B cell (primary cell): Measurements from ENCODE around the gene NFATC1. TPM values are rescaled to one million over a fixed set of nuclear protein-coding genes. Genes with fewer than 3 reads are reported as not detected.

ENCODE experiments used
- ATAC-seq: fragments of 200-7000 bp; cut with Tn5 transposase; one replicate; pipeline ENCODE4 v1.10.0; 2021; ENCODE audit warnings: low read depth, mild to moderate bottlenecking, moderate number of reproducible peaks, moderate library complexity
- CTCF ChIA-PET: fragments of 350-600 bp; sonication (Branson Sonifier 250); formaldehyde crosslinking; loops from one replicate; lab custom pipeline; 2021; ENCODE audit warnings: antibody characterized with exemption, inconsistent platforms; lab: Charles Lee
- POLR2A ChIA-PET: fragments of 350-600 bp; sonication (Branson Sonifier 250); formaldehyde crosslinking; loops from one replicate; lab custom pipeline; 2021; ENCODE audit warnings: antibody characterized with exemption; lab: Charles Lee
- DNase-seq: peaks from one replicate; pipeline ENCODE4 v3.0.0; 2013
- H2AFZ ChIP-seq: 2 replicates; pipeline ENCODE4 v1.6.1; 2012; ENCODE audit warnings: mild to moderate bottlenecking, low read depth, low read length; ENCODE audit not compliant: insufficient read depth, poor library complexity, severe bottlenecking
- H3K27ac ChIP-seq, 2 donors: 1 replicate in 1 of 2; 2 replicates in 1 of 2; pipeline ENCODE4 v1.5.1; 2012 to 2013; ENCODE audit warnings: low read length in 2 of 2, mild to moderate bottlenecking in 2 of 2, moderate library complexity in 1 of 2
- H3K27me3 ChIP-seq, 4 experiments: fragments of 200-600 bp in 1 of 4; sonication (generic) in 1 of 4; replicated peaks in 1 of 4; 1 replicate in 2 of 4; 2 replicates in 2 of 4; pipeline versions ENCODE4 v1.6.1 to v1.7.0; 2013 to 2016; ENCODE audit warnings: low read length in 3 of 4, mild to moderate bottlenecking in 2 of 4, mixed read lengths in 1 of 4, moderate library complexity in 1 of 4; ENCODE audit not compliant: insufficient read depth in 4 of 4, control insufficient read depth in 3 of 4; ENCODE audit errors: control extremely low read depth in 1 of 4
- H3K36me3 ChIP-seq, 2 experiments: replicated peaks in 1 of 2; 1 replicate in 1 of 2; 2 replicates in 1 of 2; pipeline versions ENCODE4 v1.6.1 to v1.7.1; 2013; ENCODE audit warnings: low read length in 1 of 2; ENCODE audit not compliant: insufficient read depth in 2 of 2, control insufficient read depth in 1 of 2; ENCODE audit errors: control extremely low read depth in 1 of 2, extremely low read depth in 1 of 2
- H3K4me1 ChIP-seq, 2 donors: fragments of 200-600 bp in 1 of 2; sonication (generic) in 1 of 2; 1 replicate in 1 of 2; 2 replicates in 1 of 2; pipeline versions ENCODE4 v1.5.1 to v1.6.1; 2013 to 2017; ENCODE audit warnings: low read length in 2 of 2; ENCODE audit not compliant: control insufficient read depth in 2 of 2, insufficient read depth in 2 of 2
- H3K4me2 ChIP-seq: replicated peaks from 2 replicates; pipeline ENCODE3; 2012; ENCODE audit warnings: mild to moderate bottlenecking, low read depth, low read length; ENCODE audit not compliant: poor library complexity, severe bottlenecking
- H3K4me3 ChIP-seq, 5 experiments: fragments of 200-600 bp in 1 of 5; sonication (generic) in 1 of 5; 1 replicate in 3 of 5; 2 replicates in 2 of 5; pipeline versions ENCODE4 v1.5.1 to v1.7.0; 2011 to 2016; ENCODE audit warnings: low read length in 4 of 5, mild to moderate bottlenecking in 4 of 5, low read depth in 2 of 5, control low read depth in 1 of 5, moderate library complexity in 1 of 5; ENCODE audit not compliant: insufficient read depth in 1 of 5; ENCODE audit errors: control extremely low read depth in 1 of 5, extremely low read depth in 1 of 5
- H3K79me2 ChIP-seq: fragments of 200-600 bp; sonication (generic); one replicate; pipeline ENCODE4 v1.6.0; 2016; ENCODE audit warnings: low read length; ENCODE audit not compliant: control insufficient read depth, insufficient read depth
- H3K9ac ChIP-seq: fragments of 200-600 bp; sonication (generic); 2 replicates; pipeline ENCODE4 v1.6.1; 2017; ENCODE audit warnings: mild to moderate bottlenecking, low read length, moderate library complexity
- H3K9me3 ChIP-seq, 3 donors: one replicate each; pipeline versions ENCODE4 v1.6.1 to v1.7.1; 2013; ENCODE audit warnings: low read length in 2 of 3; ENCODE audit not compliant: control insufficient read depth in 2 of 3, insufficient read depth in 1 of 3; ENCODE audit errors: control extremely low read depth in 1 of 3
- H4K20me1 ChIP-seq: 2 replicates; pipeline ENCODE4 v1.6.0; 2012; ENCODE audit warnings: mild to moderate bottlenecking, low read length; ENCODE audit not compliant: insufficient read depth, control insufficient read depth, poor library complexity, severe bottlenecking
- H3K27ac Mint-ChIP-seq: one replicate; pipeline ENCODE4 v1.8.0; 2021; ENCODE audit warnings: mixed read lengths
- H3K27me3 Mint-ChIP-seq: one replicate; pipeline ENCODE4 v1.8.0; 2021; ENCODE audit warnings: mixed read lengths
- H3K4me1 Mint-ChIP-seq: one replicate; pipeline ENCODE4 v1.8.0; 2021; ENCODE audit warnings: mixed read lengths
- H3K4me3 Mint-ChIP-seq: one replicate; pipeline ENCODE4 v1.8.0; 2021; ENCODE audit warnings: mixed read lengths
- H3K9me3 Mint-ChIP-seq: one replicate; pipeline ENCODE4 v1.8.0; 2022; ENCODE audit warnings: mixed read lengths; ENCODE audit not compliant: insufficient read depth
- CTCF ChIP-seq: fragments of 200-600 bp; IDR thresholded peaks from one replicate; pipeline ENCODE4 v1.8.0; 2022; ENCODE audit warnings: antibody characterized with exemption, mild to moderate bottlenecking
- EZH2 ChIP-seq: IDR thresholded peaks from 2 replicates; pipeline ENCODE4 v1.6.1; 2012; ENCODE audit warnings: borderline replicate concordance, low read depth, mild to moderate bottlenecking, moderate library complexity, low read length; ENCODE audit not compliant: insufficient read depth, poor library complexity, severe bottlenecking
- WGBS: methylation state at CpG from one replicate; pipeline ENCODE4 v1.1.5; 2013; ENCODE audit warnings: missing lambda C conversion rate; ENCODE audit not compliant: insufficient coverage; 5-methylcytosine and 5-hydroxymethylcytosine counted together
- intact Hi-C: fragments of 100-400 bp; cut with micrococcal nuclease; formaldehyde crosslinking; loops from one replicate; pipeline ENCODE4 v1.10.0; 2022
- polyA plus RNA-seq: library from polyadenylated mRNA; depleted of rRNA; stranded (reverse); fragments of >200 nt; gene quantifications from 2 replicates; pipeline ENCODE4 v1.2.3, GENCODE V29; 2012
- total RNA-seq, 2 donors: library from RNA; stranded (reverse); fragments of 120-200 nt in 1 of 2; gene quantifications; 1 replicate in 1 of 2; 2 replicates in 1 of 2; pipeline versions ENCODE4 v1.2.3 to v1.2.4, GENCODE V29; 2013 to 2022

The NFATC1 gene
- total and polyA plus RNA-seq, 2 donors (not counting 1 experiment from before 2014, with no cell fraction given), result 32.2 to 108 TPM

- DNase-seq (peak; percentile 33), ATAC-seq (no peak)
- Histone ChIP-seq H2AFZ (no peak overlapping the region), H3K9ac (no peak overlapping the region), H3K9me3 (no peaks in the 10 kb centered on the region), H3K27ac (peak overlapping the region in 1 of 2 donors; percentile 38), H3K79me2 (peaks cover 94% of the 10 kb centered on the region), H3K36me3 (peaks cover 0 to 34% of the 10 kb centered on the region in 2 experiments), H3K4me1 (peaks cover 34 to 48% of the 10 kb centered on the region in 2 donors), H3K27me3 (no peaks in the 10 kb centered on the region), H3K4me3 (no peak overlapping the region), H3K4me2 (peak overlapping the region; percentile 11), H4K20me1 (peaks cover 24% of the 10 kb centered on the region)
- Mint-ChIP-seq H3K9me3 (no peaks in the 10 kb centered on the region), H3K27me3 (no peaks in the 10 kb centered on the region), H3K4me1 (peaks cover 63% of the 10 kb centered on the region), H3K27ac (peak overlapping the region; percentile 81), H3K4me3 (peak overlapping the region; percentile 45)
- intact Hi-C loops, result no loop called here
- ChIA-PET POLR2A (no interaction called here), CTCF (no interaction called here)
- WGBS, result 35% methylated on average over 11 of the region's 13 CpGs
- TF ChIP-seq EZH2 (no peak), CTCF (no peak)
These were observed 121.6 kb downstream of the NFATC1 start for GRCh38 chr18:79517341-79517740.

- H3K27ac Mint-ChIP-seq, result peak overlapping the region; percentile 41
- POLR2A ChIA-PET, result no interaction called here
These were observed 122.4 kb downstream of the NFATC1 start for GRCh38 chr18:79518028-79518682.

More at GRCh38 chr18:79518028-79518682, 122.4 kb downstream of the NFATC1 start:
- TF ChIP-seq EZH2, result no peak
- TF ChIP-seq CTCF, result no peak
- no peak overlapping the region for H3K9ac ChIP-seq
- no peaks in the 10 kb centered on the region for H3K9me3 ChIP-seq
- H3K4me1 ChIP-seq, result peaks cover 42 to 56% of the 10 kb centered on the region in 2 donors
- peaks cover 0 to 27% of the 10 kb centered on the region in 2 experiments for H3K36me3 ChIP-seq
- 97% methylated on average over 19 of the region's 22 CpGs for WGBS
- peaks cover 16% of the 10 kb centered on the region for H4K20me1 ChIP-seq
- Mint-ChIP-seq H3K4me3 (no peak overlapping the region), H3K9me3 (no peaks in the 10 kb centered on the region), H3K27me3 (no peaks in the 10 kb centered on the region), H3K4me1 (peaks cover 71% of the 10 kb centered on the region)
- intact Hi-C loops, result no loop called here
- no peak overlapping the region for H2AFZ ChIP-seq
- peaks cover 92% of the 10 kb centered on the region for H3K79me2 ChIP-seq
- H3K27ac ChIP-seq, result no peak overlapping the region
- ATAC-seq (no peak), DNase-seq (peak; percentile 2)
- CTCF ChIA-PET, result interaction anchor here (0.8 to 1.2 kb wide), 2 partner anchors 10 to 21 kb away, joined by 3 to 4 read pairs; no protein-coding TSS in a partner anchor
- H3K4me3 ChIP-seq, result no peak overlapping the region
- no peaks in the 10 kb centered on the region for H3K27me3 ChIP-seq
- H3K4me2 ChIP-seq, result no peak overlapping the region
